CD14-positive monocyte (primary cell): Measurements from ENCODE around the gene OTULIN. TPM values are rescaled to one million over a fixed set of nuclear protein-coding genes. Genes with fewer than 3 reads are reported as not detected.
A peak's percentile ranks its signal among the peaks of the same experiment; 100 is the strongest.

ENCODE experiments used
- DNase-seq, 3 donors: peaks; one replicate each; pipeline ENCODE4 v3.0.0-alpha.2; 2011 to 2022
- H2AFZ ChIP-seq: 2 replicates; pipeline ENCODE4 v1.6.0; 2012; ENCODE audit warnings: mild to moderate bottlenecking, low read depth, low read length, inconsistent platforms; ENCODE audit not compliant: insufficient read depth, poor library complexity, severe bottlenecking
- H3K27ac ChIP-seq, 2 donors: 1 replicate in 1 of 2; 2 replicates in 1 of 2; pipeline ENCODE4 v1.5.1; 2012 to 2013; ENCODE audit warnings: low read length in 2 of 2, control low read depth in 1 of 2, inconsistent platforms in 1 of 2, low read depth in 1 of 2, mild to moderate bottlenecking in 1 of 2
- H3K27me3 ChIP-seq, 2 donors: one replicate each; pipeline versions ENCODE4 v1.6.0 to v1.6.1; 2011 to 2013; ENCODE audit warnings: low read length in 2 of 2; ENCODE audit not compliant: control insufficient read depth in 2 of 2, insufficient read depth in 2 of 2
- H3K36me3 ChIP-seq, 2 donors: replicated peaks in 1 of 2; 1 replicate in 1 of 2; 2 replicates in 1 of 2; pipeline versions ENCODE4 v1.5.1 to v1.6.1; 2012 to 2013; ENCODE audit warnings: low read length in 2 of 2, control low read depth in 1 of 2, inconsistent platforms in 1 of 2, mild to moderate bottlenecking in 1 of 2; ENCODE audit not compliant: insufficient read depth in 2 of 2, control insufficient read depth in 1 of 2
- H3K4me1 ChIP-seq, 2 donors: 1 replicate in 1 of 2; 2 replicates in 1 of 2; pipeline versions ENCODE4 v1.5.1 to v1.6.1; 2012 to 2013; ENCODE audit warnings: low read length in 2 of 2, control low read depth in 1 of 2, inconsistent platforms in 1 of 2, mild to moderate bottlenecking in 1 of 2, moderate library complexity in 1 of 2; ENCODE audit not compliant: insufficient read depth in 2 of 2, control insufficient read depth in 1 of 2
- H3K4me2 ChIP-seq: replicated peaks from 2 replicates; pipeline ENCODE3; 2012; ENCODE audit warnings: low read length, moderate library complexity, mild to moderate bottlenecking; ENCODE audit not compliant: poor library complexity, severe bottlenecking; ENCODE audit errors: extremely low read depth
- H3K4me3 ChIP-seq, 3 experiments: fragments of 200-600 bp in 1 of 3; sonication (generic) in 1 of 3; replicated peaks in 1 of 3; 1 replicate in 2 of 3; 2 replicates in 1 of 3; pipeline ENCODE4 v1.5.1; 2011 to 2013; ENCODE audit warnings: low read length in 3 of 3, mild to moderate bottlenecking in 3 of 3, control low read depth in 2 of 3, low read depth in 2 of 3, inconsistent platforms in 1 of 3, moderate library complexity in 1 of 3
- H3K79me2 ChIP-seq: 2 replicates; pipeline ENCODE4 v1.6.0; 2012; ENCODE audit warnings: mild to moderate bottlenecking, control low read depth, inconsistent platforms, low read length, moderate library complexity; ENCODE audit not compliant: insufficient read depth
- H3K9ac ChIP-seq: 2 replicates; pipeline ENCODE4 v1.6.0; 2017; ENCODE audit warnings: low read length, mild to moderate bottlenecking; ENCODE audit not compliant: insufficient read depth, poor library complexity, severe bottlenecking
- H3K9me3 ChIP-seq, 2 donors: replicated peaks in 1 of 2; 1 replicate in 1 of 2; 2 replicates in 1 of 2; pipeline versions ENCODE4 v1.5.1 to v1.6.1; 2012 to 2013; ENCODE audit warnings: low read length in 2 of 2, control low read depth in 1 of 2; ENCODE audit not compliant: control insufficient read depth in 1 of 2, insufficient read depth in 1 of 2
- H4K20me1 ChIP-seq: 2 replicates; pipeline ENCODE4 v1.6.0; 2012; ENCODE audit warnings: mild to moderate bottlenecking, low read length, control low read depth, moderate library complexity; ENCODE audit not compliant: insufficient read depth
- H3K27ac Mint-ChIP-seq, 7 donors: one replicate each; pipeline ENCODE4 v1.8.0; 2020; ENCODE audit warnings: mild to moderate bottlenecking in 7 of 7, mixed read lengths in 7 of 7, moderate library complexity in 6 of 7, inconsistent platforms in 2 of 7
- H3K27me3 Mint-ChIP-seq, 3 donors: one replicate each; pipeline ENCODE4 v1.8.0; 2021 to 2022; ENCODE audit warnings: low read depth in 3 of 3, mild to moderate bottlenecking in 3 of 3, mixed read lengths in 3 of 3, moderate library complexity in 3 of 3, inconsistent platforms in 1 of 3
- H3K36me3 Mint-ChIP-seq, 2 donors: one replicate each; pipeline ENCODE4 v1.8.0; 2020; ENCODE audit warnings: mixed read lengths in 2 of 2, inconsistent platforms in 1 of 2, mild to moderate bottlenecking in 1 of 2
- H3K4me1 Mint-ChIP-seq: one replicate; pipeline ENCODE4 v1.8.0; 2020; ENCODE audit warnings: mild to moderate bottlenecking, mixed read lengths
- H3K4me3 Mint-ChIP-seq, 2 donors: one replicate each; pipeline ENCODE4 v1.8.0; 2020; ENCODE audit warnings: mild to moderate bottlenecking in 2 of 2, mixed read lengths in 2 of 2, moderate library complexity in 1 of 2
- H3K9me3 Mint-ChIP-seq, 7 donors: one replicate each; pipeline ENCODE4 v1.8.0; 2020 to 2022; ENCODE audit warnings: mixed read lengths in 7 of 7, mild to moderate bottlenecking in 6 of 7, moderate library complexity in 6 of 7, inconsistent platforms in 2 of 7
- WGBS: methylation state at CpG from one replicate; pipeline ENCODE4 v1.1.5; 2013; ENCODE audit warnings: missing lambda C conversion rate; ENCODE audit not compliant: insufficient coverage; 5-methylcytosine and 5-hydroxymethylcytosine counted together
- intact Hi-C, 2 donors: fragments of 100-400 bp; cut with micrococcal nuclease; formaldehyde crosslinking; loops; one replicate each; pipeline versions ENCODE4 v1.15.0 to v1.15.1; 2023
- polyA plus RNA-seq, 3 donors: library from polyadenylated mRNA; depleted of rRNA in 1 of 3; unstranded in 2 of 3; stranded (reverse) in 1 of 3; fragments of 300-500 nt in 2 of 3; fragments of >200 nt in 1 of 3; fragmentation: Illumina TruSeq in 2 of 3; gene quantifications; 1 replicate in 2 of 3; 2 replicates in 1 of 3; pipeline ENCODE4 v1.2.3, GENCODE V29; 2012 to 2021
- TF ChIP-seq, protein P1 (sequence below): fragments of 200-600 bp; IDR thresholded peaks from one replicate; pipeline ENCODE4 v1.8.0; 2022; ENCODE audit warnings: antibody characterized with exemption, mild to moderate bottlenecking

The OTULIN gene
- polyA plus RNA-seq, 3 donors, result 13.7 to 14.2 (median 14.0) TPM

DNA sequence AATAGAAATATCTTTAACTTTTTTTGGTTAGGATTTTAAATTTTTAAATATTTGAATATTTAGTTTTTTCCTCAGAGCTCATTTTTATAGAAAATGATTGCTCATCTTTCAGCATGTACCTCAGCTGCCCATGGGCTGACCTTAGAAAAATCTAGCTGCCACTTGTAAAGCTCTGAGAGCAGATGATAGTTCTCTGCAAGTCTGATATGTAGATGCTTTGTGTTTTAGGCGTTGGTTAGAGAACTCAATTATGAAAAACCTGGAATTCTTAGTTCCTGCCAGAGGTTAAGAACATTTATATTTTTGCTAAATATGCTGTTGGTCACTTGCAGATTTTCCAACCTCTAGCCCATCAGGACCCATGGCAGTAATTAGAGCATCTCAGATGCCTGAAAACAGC lies 15.1 kb downstream of the OTULIN start:
- no peak overlapping the region for H3K4me2 ChIP-seq
- H4K20me1 ChIP-seq, result peaks cover 77% of the 10 kb centered on the region
- no CpG with 5 or more reads among the region's 1 CpG for WGBS
- H3K27ac ChIP-seq, result no peak overlapping the region
- no peak overlapping the region for H3K4me3 Mint-ChIP-seq
- TF ChIP-seq, protein P1, sequence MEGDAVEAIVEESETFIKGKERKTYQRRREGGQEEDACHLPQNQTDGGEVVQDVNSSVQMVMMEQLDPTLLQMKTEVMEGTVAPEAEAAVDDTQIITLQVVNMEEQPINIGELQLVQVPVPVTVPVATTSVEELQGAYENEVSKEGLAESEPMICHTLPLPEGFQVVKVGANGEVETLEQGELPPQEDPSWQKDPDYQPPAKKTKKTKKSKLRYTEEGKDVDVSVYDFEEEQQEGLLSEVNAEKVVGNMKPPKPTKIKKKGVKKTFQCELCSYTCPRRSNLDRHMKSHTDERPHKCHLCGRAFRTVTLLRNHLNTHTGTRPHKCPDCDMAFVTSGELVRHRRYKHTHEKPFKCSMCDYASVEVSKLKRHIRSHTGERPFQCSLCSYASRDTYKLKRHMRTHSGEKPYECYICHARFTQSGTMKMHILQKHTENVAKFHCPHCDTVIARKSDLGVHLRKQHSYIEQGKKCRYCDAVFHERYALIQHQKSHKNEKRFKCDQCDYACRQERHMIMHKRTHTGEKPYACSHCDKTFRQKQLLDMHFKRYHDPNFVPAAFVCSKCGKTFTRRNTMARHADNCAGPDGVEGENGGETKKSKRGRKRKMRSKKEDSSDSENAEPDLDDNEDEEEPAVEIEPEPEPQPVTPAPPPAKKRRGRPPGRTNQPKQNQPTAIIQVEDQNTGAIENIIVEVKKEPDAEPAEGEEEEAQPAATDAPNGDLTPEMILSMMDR, result no peak
- intact Hi-C loops, result no loop called here
- H3K27me3 ChIP-seq, result no peaks in the 10 kb centered on the region
- no peak overlapping the region for H3K9ac ChIP-seq
- H3K9me3 ChIP-seq, result no peaks in the 10 kb centered on the region
- no peak for DNase-seq
- H3K36me3 ChIP-seq, result peaks cover 54 to 77% of the 10 kb centered on the region in 2 donors
- H3K79me2 ChIP-seq, result peaks cover 52% of the 10 kb centered on the region
- no peaks in the 10 kb centered on the region for H3K27me3 Mint-ChIP-seq
- no peak overlapping the region for H3K4me3 ChIP-seq
- peaks cover 0 to 3% (median 0%) of the 10 kb centered on the region in 7 donors for H3K9me3 Mint-ChIP-seq
- peaks cover 34% of the 10 kb centered on the region for H3K4me1 Mint-ChIP-seq
- H2AFZ ChIP-seq, result no peak overlapping the region
- peaks cover 67 to 83% of the 10 kb centered on the region in 2 donors for H3K36me3 Mint-ChIP-seq
- H3K4me1 ChIP-seq, result peaks cover 26 to 29% of the 10 kb centered on the region in 2 donors
- H3K27ac Mint-ChIP-seq, result no peak overlapping the region

DNA sequence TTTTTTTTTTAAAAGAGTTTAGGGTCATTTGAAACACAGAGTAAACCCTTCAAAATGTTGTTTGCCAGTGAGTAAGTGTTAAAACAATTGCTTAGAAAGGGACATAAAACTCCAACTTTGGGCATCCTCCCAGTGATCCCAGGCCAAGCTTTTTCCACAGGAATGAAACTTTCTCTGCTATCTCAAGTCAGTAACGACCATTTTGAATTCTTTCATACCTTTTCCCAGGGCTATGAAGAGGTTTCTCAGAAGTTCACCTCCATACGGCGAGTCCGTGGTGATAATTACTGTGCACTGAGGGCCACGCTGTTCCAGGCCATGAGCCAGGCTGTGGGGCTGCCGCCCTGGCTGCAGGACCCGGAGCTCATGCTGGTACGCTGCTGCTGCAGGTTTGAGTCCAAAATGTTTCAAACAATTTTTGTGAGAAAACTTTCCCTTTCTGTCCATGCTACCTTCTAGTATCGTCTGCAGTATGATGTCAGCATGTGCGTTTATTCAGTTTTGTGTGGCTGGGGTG lies 16.8 kb downstream of the OTULIN start:
- intact Hi-C loops, result no loop called here
- Histone ChIP-seq H3K4me2 (no peak overlapping the region), H3K36me3 (peaks cover 62 to 85% of the 10 kb centered on the region in 2 donors), H4K20me1 (peaks cover 75% of the 10 kb centered on the region), H3K9me3 (no peaks in the 10 kb centered on the region), H2AFZ (no peak overlapping the region), H3K27me3 (no peaks in the 10 kb centered on the region), H3K27ac (no peak overlapping the region), H3K79me2 (peaks cover 47% of the 10 kb centered on the region), H3K4me1 (peaks cover 9 to 13% of the 10 kb centered on the region in 2 donors), H3K4me3 (no peak overlapping the region), H3K9ac (no peak overlapping the region)
- no peaks in the 10 kb centered on the region for H3K9me3 Mint-ChIP-seq
- WGBS, result 100% methylated on average over 7 of the region's 10 CpGs
- TF ChIP-seq, protein P1, result no peak
- peaks cover 0 to 1% (median 0%) of the 10 kb centered on the region in 3 donors for H3K27me3 Mint-ChIP-seq
- peaks cover 18% of the 10 kb centered on the region for H3K4me1 Mint-ChIP-seq
- DNase-seq, result no peak
- H3K36me3 Mint-ChIP-seq, result peaks cover 73 to 91% of the 10 kb centered on the region in 2 donors
- no peak overlapping the region for H3K4me3 Mint-ChIP-seq
- peak overlapping the region in 1 of 7 donors; percentile 44 for H3K27ac Mint-ChIP-seq
